Fibroblast of lung (primary cell): ENCODE results near the gene CST4. TPM values are rescaled to one million over a fixed set of nuclear protein-coding genes. Genes with fewer than 3 reads are reported as not detected.
"Not testable (repeated sequence)": the region's sequence is repeated elsewhere in the genome, so short reads cannot be mapped to it uniquely, and the experiment has no call there.

Experiments
- DNase-seq, 2 donors: peaks; one replicate each; pipeline versions ENCODE4 v3.0.0 to v3.0.0-alpha.2; 2010; ENCODE audit warnings: low read depth in 2 of 2
- H2AFZ ChIP-seq: 2 replicates; pipeline ENCODE4 v1.5.1; 2012; ENCODE audit warnings: low read length, control low read depth, inconsistent platforms
- H3K27ac ChIP-seq: 2 replicates; pipeline ENCODE4 v1.5.1; 2011; ENCODE audit warnings: low read length, control low read depth; ENCODE audit not compliant: insufficient read depth
- H3K27me3 ChIP-seq: 2 replicates; pipeline ENCODE4 v1.5.1; 2011; ENCODE audit warnings: mild to moderate bottlenecking, low read length; ENCODE audit not compliant: control insufficient read depth, insufficient read depth
- H3K36me3 ChIP-seq: 2 replicates; pipeline ENCODE4 v1.5.1; 2011; ENCODE audit warnings: low read length; ENCODE audit not compliant: control insufficient read depth, insufficient read depth
- H3K4me1 ChIP-seq: 2 replicates; pipeline ENCODE4 v1.5.1; 2011; ENCODE audit warnings: low read length; ENCODE audit not compliant: control insufficient read depth, insufficient read depth; ENCODE audit errors: extremely low read depth
- H3K4me2 ChIP-seq: 2 replicates; pipeline ENCODE4 v1.5.1; 2011; ENCODE audit warnings: low read length, control low read depth; ENCODE audit not compliant: insufficient read depth; ENCODE audit errors: extremely low read depth
- H3K4me3 ChIP-seq, 4 experiments: fragments of 200-600 bp in 1 of 4; sonication (generic) in 1 of 4; replicated peaks in 1 of 4; 2 replicates each; pipeline ENCODE4 v1.5.1; 2011 to 2016; ENCODE audit warnings: low read length in 4 of 4, low read depth in 3 of 4, mild to moderate bottlenecking in 3 of 4, control low read depth in 2 of 4, inconsistent platforms in 1 of 4, mixed read lengths in 1 of 4; ENCODE audit not compliant: insufficient read depth in 1 of 4; ENCODE audit errors: control extremely low read depth in 1 of 4
- H3K79me2 ChIP-seq: 2 replicates; pipeline ENCODE4 v1.5.1; 2012; ENCODE audit warnings: mild to moderate bottlenecking, low read length, inconsistent platforms; ENCODE audit not compliant: control insufficient read depth, insufficient read depth
- H3K9ac ChIP-seq: 2 replicates; pipeline ENCODE4 v1.5.1; 2011; ENCODE audit warnings: mild to moderate bottlenecking, low read length, control low read depth; ENCODE audit not compliant: insufficient read depth
- H3K9me3 ChIP-seq: 2 replicates; pipeline ENCODE4 v1.5.1; 2012; ENCODE audit warnings: low read depth, low read length; ENCODE audit not compliant: control insufficient read depth, insufficient read depth
- H4K20me1 ChIP-seq: 2 replicates; pipeline ENCODE4 v1.5.1; 2011; ENCODE audit warnings: low read length; ENCODE audit not compliant: control insufficient read depth, insufficient read depth; ENCODE audit errors: extremely low read depth
- EZH2 ChIP-seq: IDR thresholded peaks from 2 replicates; pipeline ENCODE4 v1.5.1; 2012; ENCODE audit warnings: low read length, control low read depth, mild to moderate bottlenecking; ENCODE audit errors: missing control alignments
- polyA plus RNA-seq, 2 donors: library from polyadenylated mRNA; depleted of rRNA in 1 of 2; stranded (reverse) in 1 of 2; unstranded in 1 of 2; fragments of >200 nt; gene quantifications; 2 replicates each; pipeline ENCODE4 v1.2.1, GENCODE V29; 2011 to 2012; ENCODE audit warnings: missing spikeins in 1 of 2
- total RNA-seq: library from RNA; depleted of rRNA; stranded (reverse); fragments of >200 nt; gene quantifications from 2 replicates; pipeline ENCODE4 v1.2.1, GENCODE V29; 2014
- TF ChIP-seq, protein P1 (sequence below), 2 donors: IDR thresholded peaks in 1 of 2; conservative IDR thresholded peaks in 1 of 2; 1 replicate in 1 of 2; 2 replicates in 1 of 2; pipeline ENCODE4 v1.5.1; 2011 to 2012; ENCODE audit warnings: low read length in 2 of 2, control low read depth in 1 of 2, inconsistent platforms in 1 of 2, low read depth in 1 of 2, mild to moderate bottlenecking in 1 of 2

Gene CST4
- total and polyA plus RNA-seq, 2 donors (not counting 1 experiment from before 2014, with no cell fraction given): 0.16 to 0.17 TPM

DNA sequence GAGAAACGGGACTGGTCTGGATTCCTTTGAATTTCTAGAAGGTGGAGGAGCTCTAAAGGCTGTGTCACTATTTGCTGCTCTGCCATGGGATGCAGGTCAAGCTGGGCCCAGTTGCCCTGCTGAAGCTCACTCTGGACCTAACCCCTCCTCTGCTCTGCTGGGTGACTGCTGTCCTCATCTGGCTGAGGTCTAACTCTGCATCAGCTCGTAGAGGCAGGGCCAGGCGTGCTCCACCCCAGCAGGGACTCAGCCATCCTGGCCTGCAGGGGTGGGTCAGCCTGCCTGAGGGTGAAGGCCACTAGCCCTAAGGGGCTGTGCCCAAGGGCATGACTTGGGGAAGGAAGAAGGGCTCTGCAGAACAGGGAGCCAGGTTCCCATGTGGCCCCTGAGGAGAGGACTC lies 852 bp downstream of the CST4 start:
- Histone ChIP-seq H3K9ac (no peak overlapping the region), H3K4me2 (no peak overlapping the region), H3K27ac (no peak overlapping the region), H2AFZ (no peak overlapping the region), H3K4me1 (peaks cover 2% of the 10 kb centered on the region), H3K9me3 (no peaks in the 10 kb centered on the region), H3K36me3 (no peaks in the 10 kb centered on the region), H3K27me3 (no peaks in the 10 kb centered on the region), H3K4me3 (no peak overlapping the region), H4K20me1 (no peaks in the 10 kb centered on the region), H3K79me2 (no peaks in the 10 kb centered on the region)
- TF ChIP-seq EZH2: no peak
- DNase-seq: no peak

DNA sequence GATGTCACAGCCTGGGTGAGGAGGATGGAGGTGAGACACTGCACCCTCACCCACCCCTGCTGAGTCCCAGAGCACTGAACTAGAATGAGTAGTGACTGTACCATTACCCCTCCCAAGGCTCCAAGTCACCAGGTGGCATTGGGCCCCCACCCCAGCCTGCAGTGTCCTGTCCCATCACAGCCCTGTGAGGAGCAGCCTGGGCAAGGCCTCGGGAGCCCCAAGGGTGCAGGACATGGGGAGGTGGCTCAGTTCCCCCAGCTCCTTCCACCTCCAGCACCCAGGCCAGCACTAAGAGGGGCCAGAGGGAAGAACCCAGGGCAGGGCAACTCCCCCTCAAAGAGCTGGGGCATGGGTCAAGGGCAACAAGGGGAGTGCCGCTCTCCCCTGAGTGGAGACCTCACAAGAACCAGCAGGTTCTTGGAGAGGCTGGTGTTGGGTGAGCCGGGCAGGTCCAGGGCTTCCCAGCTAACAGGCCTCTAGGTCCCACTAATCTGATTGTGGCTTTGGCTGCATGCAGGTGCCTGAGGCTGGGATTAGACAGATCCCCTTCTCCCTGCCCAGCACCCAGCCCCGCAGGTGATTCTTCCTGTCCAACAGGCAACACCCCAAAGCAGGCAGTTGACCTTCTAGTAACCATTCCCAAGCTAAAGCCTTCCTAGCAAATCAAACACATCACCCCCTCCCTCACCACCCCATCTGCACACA lies 2.6 kb downstream of the CST4 start:
- no peak for DNase-seq
- Histone ChIP-seq H3K4me1 (no peaks in the 10 kb centered on the region), H3K79me2 (no peaks in the 10 kb centered on the region), H3K27ac (no peak overlapping the region), H3K4me2 (no peak overlapping the region), H2AFZ (no peak overlapping the region), H3K4me3 (no peak overlapping the region), H3K9me3 (no peaks in the 10 kb centered on the region), H4K20me1 (no peaks in the 10 kb centered on the region), H3K9ac (no peak overlapping the region), H3K27me3 (no peaks in the 10 kb centered on the region), H3K36me3 (no peaks in the 10 kb centered on the region)
- TF ChIP-seq EZH2: no peak
- TF ChIP-seq, protein P1, sequence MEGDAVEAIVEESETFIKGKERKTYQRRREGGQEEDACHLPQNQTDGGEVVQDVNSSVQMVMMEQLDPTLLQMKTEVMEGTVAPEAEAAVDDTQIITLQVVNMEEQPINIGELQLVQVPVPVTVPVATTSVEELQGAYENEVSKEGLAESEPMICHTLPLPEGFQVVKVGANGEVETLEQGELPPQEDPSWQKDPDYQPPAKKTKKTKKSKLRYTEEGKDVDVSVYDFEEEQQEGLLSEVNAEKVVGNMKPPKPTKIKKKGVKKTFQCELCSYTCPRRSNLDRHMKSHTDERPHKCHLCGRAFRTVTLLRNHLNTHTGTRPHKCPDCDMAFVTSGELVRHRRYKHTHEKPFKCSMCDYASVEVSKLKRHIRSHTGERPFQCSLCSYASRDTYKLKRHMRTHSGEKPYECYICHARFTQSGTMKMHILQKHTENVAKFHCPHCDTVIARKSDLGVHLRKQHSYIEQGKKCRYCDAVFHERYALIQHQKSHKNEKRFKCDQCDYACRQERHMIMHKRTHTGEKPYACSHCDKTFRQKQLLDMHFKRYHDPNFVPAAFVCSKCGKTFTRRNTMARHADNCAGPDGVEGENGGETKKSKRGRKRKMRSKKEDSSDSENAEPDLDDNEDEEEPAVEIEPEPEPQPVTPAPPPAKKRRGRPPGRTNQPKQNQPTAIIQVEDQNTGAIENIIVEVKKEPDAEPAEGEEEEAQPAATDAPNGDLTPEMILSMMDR (conservative IDR thresholded peaks at IDR 0.05 in 1 of 2, IDR thresholded peaks at IDR 0.05 in 1 of 2; ENCODE audit: low read depth in 1 of 2, low read length in 2 of 2): no peak

DNA sequence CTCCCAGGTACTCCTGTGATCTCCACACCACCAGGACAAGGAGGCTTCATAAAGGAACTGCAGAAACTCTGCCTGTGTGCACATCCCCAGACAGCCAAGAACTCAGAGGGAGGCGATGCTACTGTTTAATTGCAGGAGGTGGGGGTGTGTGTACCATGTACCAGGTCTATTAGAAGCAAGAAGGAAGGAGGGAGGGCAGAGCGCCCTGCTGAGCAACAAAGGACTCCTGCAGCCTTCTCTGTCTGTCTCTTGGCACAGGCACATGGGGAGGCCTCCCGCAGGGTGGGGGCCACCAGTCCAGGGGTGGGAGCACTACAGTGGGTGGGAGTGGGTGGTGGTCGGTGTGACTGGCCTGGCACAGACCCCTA lies 3.3 kb downstream of the CST4 start:
- H3K4me2 ChIP-seq, DNase-seq, H3K9me3 ChIP-seq, H3K27me3 ChIP-seq, H3K4me3 ChIP-seq, H3K9ac ChIP-seq, H3K36me3 ChIP-seq, H3K27ac ChIP-seq, H2AFZ ChIP-seq, H4K20me1 ChIP-seq, H3K4me1 ChIP-seq, H3K79me2 ChIP-seq: not testable (repeated sequence)

DNA sequence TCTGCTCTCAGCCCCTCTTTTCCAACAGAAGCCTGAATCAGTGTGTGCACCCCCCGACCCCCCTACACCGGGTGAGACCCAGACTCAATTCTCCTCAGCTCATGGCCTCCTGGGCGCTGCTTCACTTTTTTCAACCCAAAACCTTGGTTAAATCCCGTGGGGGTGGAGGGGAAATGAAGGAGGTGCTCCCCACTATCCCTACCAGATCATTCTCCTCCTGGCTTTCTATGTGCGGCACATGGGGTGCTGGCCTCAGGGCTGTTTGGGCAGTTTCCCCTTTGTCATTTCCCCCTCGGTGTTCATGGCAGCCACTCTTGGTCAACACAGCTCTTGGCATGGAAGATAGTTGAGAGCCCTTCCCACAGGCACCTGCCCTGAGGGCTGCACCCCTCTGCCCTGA lies 4.6 kb downstream of the CST4 start:
- TF ChIP-seq EZH2: no peak
- TF ChIP-seq, protein P1 (conservative IDR thresholded peaks at IDR 0.05 in 1 of 2, IDR thresholded peaks at IDR 0.05 in 1 of 2; ENCODE audit: low read depth in 1 of 2, low read length in 2 of 2): no peak
- H3K27me3 ChIP-seq: no peaks in the 10 kb centered on the region
- no peaks in the 10 kb centered on the region for H3K36me3 ChIP-seq
- H4K20me1 ChIP-seq: no peaks in the 10 kb centered on the region
- H3K4me1 ChIP-seq: no peaks in the 10 kb centered on the region
- no peak overlapping the region for H3K27ac ChIP-seq
- no peaks in the 10 kb centered on the region for H3K79me2 ChIP-seq
- DNase-seq: no peak
- H3K9me3 ChIP-seq: no peaks in the 10 kb centered on the region
- H3K4me2 ChIP-seq: no peak overlapping the region
- no peak overlapping the region for H3K9ac ChIP-seq
- H3K4me3 ChIP-seq: no peak overlapping the region
- no peak overlapping the region for H2AFZ ChIP-seq
